Activated CD4-positive, alpha-beta T cell treated with anti-CD3 and anti-CD28 coated beads, Interleukin-2, Interleukin-4, amounts not matched to agents 100 ng/mL and 50 ng/mL, durations not matched to agents 16 hours and 8 hours (primary cell): Measurements from ENCODE around the gene HMX2.
A peak's percentile ranks its signal among the peaks of the same experiment; 100 is the strongest.

Experiments
- DNase-seq: peaks from one replicate; pipeline ENCODE4 v3.0.0-alpha.2; 2020; ENCODE audit warnings: low spot score

Gene HMX2, protein sequence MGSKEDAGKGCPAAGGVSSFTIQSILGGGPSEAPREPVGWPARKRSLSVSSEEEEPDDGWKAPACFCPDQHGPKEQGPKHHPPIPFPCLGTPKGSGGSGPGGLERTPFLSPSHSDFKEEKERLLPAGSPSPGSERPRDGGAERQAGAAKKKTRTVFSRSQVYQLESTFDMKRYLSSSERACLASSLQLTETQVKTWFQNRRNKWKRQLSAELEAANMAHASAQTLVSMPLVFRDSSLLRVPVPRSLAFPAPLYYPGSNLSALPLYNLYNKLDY

DNA sequence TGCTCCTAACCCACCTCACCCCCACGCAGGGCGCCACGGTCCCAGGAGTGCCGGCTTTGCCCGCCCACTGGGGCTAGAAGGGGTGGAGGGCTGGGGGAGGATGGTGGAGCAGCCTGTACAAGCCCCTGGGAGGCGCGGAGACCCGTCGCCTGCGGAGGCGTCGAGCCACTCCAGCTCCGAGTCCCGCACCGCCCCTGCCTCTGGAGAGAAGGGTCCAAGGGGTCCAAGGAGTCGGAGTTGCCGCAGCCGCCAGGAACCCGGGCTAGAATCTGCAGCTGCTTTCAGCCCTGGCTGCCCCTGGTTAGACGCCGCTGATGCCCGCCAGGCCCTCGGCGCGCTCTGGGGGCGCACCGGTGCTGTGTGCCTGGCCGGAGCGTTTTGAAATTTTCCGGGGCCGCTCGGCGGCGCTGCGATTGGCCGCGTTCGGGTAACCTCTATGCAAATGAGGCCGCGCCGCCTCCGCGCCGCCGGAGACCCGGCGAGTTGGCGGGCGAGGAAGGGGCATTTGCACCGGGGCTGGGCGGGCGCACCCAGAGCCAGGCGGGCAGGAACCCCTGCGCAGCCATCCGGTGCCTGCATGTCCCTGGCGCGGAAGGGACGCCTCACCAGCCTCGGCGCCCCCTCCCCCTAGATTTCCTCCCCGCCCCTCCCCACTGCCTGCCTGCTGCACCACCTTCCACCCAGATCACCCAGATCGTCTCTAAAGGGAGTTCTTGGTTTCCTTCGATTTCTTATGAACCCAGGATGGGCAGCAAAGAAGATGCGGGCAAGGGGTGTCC lies at the start of gene HMX2:
Gene HMX2, plus strand, starts transcription at position 502 of the 779 bp plus-strand sequence. Its CDS starts 243 bp downstream, at position 745.
- no peak for DNase-seq

DNA sequence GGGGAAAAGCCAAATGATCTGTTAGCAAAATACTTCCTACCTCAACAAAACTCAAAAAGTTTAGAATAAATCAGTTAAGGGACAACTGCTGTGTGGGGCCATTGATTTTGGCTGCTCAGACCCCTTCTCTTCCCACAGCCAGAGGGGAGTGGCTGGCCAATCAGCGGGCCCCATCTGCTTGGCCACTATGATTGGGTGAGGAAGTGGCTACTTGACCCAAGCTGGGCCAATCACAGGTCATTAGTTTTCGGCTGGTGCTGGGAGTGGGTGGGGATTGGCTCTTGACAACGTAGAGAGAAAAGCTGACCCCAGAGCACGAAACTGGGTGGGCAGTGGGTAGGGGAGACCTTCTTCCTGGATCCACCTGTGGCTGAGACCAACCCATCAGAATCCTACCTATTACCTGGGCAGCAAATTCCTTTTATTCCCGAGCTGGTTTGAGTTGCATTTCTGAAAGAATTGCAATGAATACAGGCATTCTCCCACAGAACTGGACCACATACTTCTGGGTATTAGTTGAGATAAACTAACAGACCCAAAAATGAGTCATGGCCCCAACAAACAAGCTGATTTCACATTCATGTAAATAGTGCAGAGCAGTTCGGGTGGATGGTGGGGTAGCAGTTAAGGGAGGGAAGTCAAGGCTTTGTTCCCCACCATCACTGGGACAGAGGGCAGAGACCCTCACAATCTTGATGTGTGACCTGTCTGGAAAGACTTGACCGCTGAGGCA lies 47.7 kb upstream of the HMX2 start:
- no peak for DNase-seq

DNA sequence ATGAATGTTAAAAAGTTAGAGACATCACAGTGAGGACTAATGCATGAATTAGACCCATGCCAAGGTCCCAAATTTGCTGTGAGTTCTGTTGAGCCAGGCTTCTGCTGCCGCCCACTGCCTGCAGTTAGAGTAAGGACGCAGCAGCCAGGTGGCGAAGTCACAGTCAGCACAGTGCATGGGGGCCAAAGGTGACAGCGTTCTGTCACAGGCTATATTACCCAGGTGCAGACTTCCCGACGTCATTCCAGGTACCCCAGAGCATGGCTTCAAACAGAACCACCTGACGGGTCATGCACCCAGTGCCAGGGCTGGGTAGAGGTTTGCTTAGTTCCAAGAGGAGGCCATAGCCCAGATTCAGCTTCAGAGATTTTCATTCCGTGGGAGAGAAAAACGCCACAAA lies 46.1 kb upstream of the HMX2 start:
- no peak for DNase-seq

DNA sequence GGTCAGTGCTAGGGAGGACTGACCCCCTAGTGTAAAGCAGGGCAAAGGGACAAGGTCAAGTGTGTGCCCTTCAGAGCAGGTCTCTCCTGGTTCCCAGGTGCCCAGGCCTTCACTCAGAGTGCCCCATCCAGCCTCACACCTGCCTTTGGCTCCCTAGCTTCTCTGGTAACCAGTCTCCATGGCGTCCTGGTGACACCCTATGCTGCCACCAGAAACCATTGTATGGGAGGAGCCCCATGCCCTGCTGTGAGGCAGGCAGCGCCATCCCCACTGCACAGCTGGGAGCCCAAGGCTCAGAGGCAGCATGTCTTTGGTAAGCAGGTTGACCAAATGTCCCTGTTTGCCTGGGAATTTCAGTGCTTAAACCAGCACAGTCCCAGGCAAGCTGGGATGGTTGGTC lies 45.3 kb upstream of the HMX2 start:
- no peak for DNase-seq

DNA sequence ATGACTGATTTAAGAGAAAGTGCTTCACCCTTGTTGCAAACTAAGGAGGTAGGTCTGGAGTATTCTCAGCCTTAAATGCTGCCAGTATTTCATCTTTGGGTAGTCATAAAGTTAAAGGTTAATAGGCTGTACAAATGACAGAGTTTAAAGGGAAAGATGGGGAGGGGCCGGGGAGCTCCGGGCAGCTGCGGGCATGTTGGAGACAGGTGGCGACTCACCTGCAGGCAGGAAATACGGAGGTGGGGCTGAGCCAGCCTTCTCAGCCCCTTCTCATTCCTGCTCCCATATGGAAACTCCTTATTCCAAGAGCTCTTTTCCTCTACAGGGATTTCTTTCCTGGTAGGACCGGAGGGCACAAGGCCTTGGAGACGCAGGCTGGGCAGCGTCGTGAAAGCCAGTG lies 44.0 kb upstream of the HMX2 start:
- no peak for DNase-seq

DNA sequence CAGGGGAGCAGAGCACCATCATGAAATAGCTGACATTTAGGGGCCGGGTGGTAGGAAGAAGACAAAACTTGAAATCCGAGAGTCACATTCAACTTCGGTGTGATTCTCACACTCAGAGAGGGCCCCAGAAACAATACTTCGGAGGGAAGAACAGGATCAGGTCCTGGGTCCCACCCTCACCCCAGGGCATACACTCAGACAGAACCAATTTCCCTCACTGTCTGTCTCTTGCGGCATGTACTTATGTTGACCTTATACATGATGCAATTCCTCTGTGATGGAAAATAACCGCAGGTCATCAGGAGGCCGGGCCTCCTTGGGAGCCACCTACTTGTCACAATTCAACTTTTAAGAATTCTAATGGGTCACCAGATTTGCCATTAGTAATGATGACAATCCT lies 38.5 kb upstream of the HMX2 start:
- DNase-seq, result no peak

DNA sequence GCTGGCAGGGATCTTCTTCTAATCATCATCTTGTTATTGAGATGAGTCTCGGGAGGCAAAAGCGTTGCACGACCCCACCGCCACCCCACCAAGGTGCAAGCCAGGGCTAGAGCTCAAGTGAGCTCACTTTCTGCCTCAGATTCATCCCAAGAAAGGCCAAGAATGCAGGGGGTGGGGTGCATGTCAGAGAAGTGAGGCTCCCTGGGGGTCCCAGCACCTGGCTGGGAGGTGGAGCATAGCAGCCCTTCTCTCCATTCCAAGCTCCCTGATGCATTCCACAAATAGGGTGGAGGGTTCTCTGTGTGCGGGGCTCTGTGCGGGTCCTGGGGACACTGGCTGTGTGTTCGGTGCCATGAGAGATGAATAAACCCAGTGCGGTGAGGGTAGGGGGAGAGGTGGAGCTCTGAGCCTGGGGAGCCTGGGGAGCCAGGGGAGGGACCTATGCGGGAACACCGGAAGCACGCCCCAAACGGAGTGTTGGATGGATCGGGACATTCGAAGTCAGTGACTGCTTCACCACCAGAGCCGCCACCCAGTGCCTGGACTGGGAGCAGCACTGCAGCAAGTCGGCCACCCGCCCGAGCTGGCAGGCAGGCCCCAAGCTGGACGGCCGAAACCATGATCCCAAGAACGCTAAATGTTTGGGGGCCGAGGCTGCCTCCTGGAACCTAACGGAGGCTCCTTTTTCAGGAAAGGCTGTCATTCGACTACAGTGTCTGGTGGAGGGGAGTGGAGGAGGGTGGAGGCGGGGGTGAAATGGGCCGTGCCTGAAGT lies 30.1 kb upstream of the HMX2 start:
- DNase-seq, result no peak

DNA sequence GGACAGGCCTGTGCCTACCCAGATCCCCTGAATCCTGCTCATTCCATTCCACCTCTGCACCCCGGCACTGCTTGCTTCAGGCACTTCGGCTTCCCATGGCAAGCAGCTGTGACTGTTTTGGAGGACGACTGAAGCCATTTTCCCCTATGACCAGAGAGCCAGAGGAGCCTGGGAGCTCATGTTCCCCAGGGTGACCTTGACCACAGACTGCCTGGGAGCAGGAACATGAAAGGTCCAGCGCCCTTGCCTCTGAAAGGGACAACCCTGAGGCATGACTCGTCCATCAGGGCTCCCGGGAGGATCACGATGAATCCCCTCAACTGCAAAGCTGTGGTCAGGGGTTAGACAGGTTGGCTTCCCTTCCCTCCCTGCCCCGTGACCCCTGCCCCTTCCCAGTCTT lies 28.9 kb upstream of the HMX2 start:
- DNase-seq, result no peak

DNA sequence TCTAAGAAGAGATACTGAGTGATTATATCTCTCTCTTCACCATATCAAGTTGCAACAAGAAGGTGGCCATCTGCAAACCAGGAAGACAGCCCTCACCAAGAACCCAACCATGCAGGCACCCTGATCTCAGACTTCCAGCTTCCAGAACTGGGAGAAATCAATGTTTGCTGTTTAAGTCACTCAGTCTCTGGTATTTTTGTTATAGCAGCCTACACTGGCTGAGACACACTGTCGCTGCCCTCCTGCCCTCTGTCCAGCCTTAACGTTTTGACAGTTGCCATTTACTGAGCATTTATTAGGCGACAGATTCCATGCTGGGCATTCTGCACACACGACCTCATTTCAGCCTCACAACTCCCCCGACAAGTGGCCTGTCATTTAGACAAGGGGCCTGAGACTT lies 21.7 kb upstream of the HMX2 start:
- DNase-seq, result no peak

DNA sequence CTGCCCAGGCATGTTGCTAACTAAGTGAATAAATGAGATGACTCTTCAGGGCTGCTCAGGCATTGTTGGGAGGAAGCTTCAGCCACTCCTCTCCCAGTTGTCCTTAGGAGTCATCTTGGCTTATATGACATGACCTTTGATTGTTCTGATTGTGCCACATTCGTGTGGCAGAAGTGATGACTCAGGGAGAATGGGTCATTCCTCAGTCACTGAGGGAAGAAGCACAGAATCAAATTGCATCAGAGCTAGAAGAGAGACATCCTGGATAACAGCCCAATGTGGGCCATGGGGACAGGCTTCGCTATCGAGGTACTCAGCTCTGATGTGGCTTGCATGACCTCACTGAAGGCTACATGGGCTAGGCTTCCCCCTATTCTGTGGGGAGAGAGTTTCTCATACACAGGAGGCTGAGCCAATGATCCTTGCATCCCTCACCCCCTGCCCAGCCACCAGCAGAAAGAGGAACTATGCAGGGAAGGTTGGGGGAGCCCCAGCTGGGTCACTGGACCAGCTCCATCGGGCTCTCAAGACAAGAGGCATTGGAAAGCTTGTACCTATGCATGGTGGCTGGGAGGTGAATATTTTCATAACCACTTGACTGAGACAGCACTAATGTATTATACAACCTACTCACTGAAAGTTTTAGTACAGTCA lies 18.2 kb upstream of the HMX2 start:
- DNase-seq, result no peak

DNA sequence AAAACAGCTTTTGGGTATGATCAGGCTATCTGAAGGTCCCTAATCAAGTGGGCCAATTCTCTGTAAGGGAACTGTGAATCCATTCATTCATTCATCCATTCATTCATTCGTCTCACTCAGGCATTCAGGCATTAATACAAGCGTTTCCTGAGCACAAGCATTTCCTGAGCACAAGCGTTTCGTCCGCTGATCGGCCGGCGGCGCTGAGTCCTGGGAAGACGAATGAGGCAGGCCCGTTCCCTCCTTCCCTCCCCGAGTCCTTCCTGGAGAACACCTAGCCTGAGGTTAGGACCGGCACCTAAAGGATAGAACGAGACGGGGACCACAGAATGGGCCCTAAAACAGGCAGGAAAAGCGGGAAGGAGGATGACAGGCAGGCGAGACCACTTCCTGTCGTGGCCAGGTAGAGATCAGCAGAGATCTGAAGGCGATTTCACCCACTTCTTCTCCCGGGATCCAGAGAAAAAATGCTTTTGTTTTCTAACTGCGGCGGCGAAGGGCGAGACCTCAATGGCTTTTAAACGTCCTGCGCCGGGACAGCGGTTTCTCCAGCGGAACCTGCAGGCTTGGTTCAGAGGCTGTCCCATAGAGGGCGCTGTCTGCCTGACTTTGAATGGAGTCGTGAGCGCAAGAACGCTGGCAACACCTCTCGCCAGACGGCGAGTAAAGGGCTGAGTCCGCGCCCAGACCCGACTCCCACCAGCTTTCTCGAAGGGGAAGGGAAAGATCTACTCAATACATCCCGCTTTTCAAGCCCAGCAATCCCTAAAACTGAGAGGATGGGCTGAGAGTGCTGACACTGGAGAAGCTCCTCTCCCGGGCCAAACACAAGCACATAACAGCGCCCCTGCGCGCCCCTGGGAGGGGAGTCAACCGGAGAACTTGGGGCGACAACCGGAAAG lies 15.1 kb upstream of the HMX2 start:
- peak; percentile 87 for DNase-seq

DNA sequence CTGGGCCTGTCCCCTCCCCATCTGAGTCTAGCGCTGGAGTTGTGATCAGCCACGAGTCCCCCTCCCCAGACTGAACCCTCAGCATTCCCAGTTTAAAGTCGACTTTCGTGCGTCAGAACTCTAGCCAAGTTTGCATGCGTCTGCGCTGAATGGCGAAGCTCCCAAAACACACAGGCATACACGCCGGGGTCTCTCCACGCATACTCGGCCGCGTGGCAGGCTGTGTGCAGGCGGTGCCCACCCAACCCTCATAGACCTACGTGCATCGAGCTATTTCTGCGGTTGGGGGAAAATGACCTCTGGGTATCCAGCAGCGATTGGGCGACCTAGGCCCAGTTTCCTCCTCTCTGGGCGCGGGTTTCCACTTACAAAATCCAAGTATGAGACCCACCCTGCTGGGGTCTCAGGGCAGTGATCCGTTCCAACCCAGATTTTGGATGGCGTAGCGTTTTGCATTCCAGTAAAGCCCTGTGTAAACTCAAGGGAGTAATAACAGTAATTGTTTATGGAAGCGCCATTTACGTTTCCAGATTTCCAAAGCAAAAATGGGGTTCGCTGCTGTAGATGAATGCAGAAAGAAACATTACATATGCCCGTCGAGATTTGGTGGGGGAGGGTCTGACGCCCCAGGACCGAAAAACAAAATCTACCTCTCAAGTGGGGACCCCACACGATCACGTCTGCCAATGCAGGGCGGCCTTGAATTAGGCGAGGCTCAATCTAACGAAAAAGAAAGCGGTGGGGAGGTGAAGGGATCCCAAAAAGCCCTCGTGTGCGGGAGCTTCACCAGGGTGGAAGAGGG lies 14.2 kb upstream of the HMX2 start:
- DNase-seq, result no peak

DNA sequence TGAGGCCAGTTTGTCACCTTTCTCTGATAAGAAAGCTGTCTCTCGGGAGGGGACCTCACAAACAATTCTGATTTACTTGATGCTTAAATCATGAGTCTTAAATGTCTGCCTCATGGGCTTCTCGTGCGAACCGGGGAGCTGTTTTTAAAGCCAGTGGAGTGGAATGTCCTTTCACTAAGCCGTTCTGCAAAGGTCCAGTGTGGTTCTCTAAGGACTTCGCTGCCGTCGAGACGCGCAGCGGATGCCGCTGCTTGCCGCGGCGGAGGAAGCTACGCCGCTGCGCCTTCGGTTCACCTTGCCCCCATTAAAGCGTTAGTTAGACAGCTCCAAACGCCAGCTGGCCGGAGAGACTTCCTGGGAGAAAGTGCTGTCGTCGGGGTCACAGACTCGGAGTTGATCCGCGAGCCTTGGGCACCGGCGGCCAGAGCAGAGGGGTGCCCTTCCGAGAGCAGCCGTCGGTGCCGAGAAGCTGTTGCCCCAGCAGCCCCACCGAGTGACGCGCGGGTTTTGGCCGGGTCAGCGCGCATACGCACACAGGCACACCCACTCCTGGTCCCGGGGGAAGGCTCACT lies 13.5 kb upstream of the HMX2 start:
- DNase-seq, result no peak

DNA sequence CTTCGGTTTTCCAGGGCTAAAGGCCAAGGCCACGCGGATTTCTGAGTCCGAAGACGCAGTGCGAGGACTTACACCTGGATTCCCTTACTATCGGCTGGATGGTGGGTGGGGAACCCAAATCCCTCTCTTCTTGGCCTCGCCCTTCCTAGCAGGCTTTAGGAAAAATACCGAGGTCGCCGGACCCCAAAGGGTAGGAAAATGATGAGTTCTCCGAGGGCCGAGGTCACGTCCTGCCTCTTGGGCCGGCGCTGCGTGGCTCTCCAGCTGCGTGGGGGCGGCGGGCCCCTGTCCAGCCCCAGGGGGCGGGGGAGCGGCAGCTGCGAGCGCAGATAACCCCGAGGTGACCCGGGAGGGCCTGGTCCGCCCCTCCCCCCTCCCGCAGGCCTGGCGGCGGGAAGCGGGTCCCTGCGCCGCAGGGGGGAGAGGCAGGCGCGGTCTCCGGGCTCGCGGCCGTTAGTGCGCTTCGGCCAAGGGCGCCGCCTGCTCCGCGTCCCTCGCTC lies 13.0 kb upstream of the HMX2 start:
- no peak for DNase-seq

DNA sequence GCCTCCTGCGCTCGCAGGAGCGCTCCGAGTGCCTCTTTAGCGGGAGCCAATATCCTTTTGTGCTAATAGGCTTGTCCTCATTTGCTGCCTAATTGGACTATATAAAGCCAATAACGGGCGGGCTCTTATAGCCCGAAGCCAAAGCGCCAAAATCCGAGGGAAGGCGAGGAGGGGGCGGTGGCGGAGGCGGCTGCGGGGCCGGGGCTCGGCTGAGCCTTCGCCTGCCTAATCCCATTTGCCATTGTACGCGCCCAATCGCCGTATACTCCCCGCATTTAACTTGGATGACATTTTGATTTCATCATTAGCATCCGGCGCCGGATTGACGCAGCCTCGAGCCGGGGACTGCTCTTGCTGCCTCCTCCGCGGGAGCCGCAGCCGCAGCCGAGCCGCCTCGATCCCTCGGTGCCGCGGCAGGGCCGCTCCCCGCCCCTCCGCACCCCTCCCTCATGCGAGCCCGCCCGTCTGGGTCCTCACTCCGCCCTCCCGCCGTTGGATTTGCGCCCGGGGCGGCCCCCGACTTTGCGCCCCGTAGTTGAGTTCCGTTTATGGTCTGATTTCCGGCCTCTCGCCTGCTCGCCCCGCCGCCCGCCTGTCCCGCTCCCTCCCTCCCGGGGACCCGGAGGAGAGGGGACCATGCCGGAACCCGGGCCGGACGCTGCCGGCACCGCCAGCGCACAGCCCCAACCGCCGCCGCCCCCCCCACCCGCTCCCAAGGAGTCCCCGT lies 12.4 kb upstream of the HMX2 start, which contains the start of gene HMX3:
Gene HMX3, plus strand, starts transcription at position 556 of the 727 bp plus-strand sequence. Its CDS starts 81 bp downstream, at position 637.
- no peak for DNase-seq

DNA sequence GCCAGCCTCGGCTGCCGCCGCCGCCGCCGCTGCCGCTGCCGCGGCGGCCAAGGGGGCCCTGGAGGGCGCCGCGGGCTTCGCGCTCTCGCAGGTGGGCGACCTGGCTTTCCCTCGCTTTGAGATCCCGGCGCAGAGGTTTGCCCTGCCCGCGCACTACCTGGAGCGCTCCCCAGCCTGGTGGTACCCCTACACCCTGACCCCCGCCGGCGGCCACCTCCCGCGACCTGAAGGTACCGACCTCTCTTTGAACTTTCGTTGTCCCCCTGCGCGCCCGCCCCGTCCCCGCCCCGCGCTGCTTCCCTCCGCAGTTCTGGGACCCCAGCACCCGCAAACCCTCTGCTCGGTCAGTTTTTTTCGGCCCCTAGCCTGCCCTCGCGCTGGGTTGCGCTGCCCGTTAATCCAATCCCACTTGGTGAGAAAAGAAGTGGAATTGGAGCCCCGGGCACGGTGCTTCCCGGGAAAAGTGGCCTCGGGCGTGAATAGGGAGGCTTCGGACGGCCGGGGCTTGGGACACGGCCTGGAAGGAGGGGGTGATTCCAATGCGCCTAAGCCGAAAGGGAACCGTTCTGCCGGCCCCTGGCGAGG lies 11.6 kb upstream of the HMX2 start:
- no peak for DNase-seq

DNA sequence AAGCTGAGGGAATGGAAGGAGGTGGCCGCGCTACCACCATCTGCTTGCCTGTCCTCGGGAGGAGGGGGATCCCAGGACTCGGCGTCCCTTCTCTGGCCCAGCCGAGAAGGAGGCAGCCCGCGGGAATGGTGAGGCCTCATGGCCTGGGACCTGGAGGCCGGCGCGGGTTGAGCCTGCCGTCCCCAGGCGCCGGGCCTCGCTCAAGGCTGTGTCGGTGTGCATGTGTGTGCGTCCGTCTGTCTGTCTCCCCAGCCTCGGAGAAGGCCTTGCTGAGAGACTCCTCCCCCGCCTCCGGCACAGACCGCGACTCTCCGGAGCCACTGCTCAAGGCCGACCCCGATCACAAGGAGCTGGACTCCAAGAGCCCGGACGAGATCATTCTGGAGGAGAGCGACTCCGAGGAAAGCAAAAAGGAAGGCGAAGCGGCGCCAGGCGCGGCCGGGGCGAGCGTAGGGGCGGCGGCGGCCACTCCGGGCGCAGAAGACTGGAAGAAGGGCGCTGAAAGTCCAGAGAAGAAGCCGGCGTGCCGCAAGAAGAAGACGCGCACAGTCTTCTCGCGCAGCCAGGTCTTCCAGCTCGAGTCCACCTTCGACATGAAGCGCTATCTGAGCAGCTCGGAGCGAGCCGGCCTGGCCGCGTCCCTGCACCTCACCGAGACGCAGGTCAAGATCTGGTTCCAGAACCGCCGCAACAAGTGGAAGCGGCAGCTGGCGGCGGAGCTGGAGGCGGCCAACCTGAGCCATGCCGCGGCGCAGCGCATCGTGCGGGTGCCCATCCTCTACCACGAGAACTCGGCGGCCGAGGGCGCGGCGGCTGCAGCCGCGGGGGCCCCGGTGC lies 10.9 kb upstream of the HMX2 start:
- no peak for DNase-seq
